C4-2B (cell line): ENCODE measurements around the gene PRKCH.

Experiments
- H3K27ac ChIP-seq: fragments of 450-650 bp; 2 replicates; pipeline ENCODE4 v1.5.1; 2017
- ZFX ChIP-seq: fragments of 450-650 bp; IDR thresholded peaks from 2 replicates; pipeline ENCODE4 v1.6.1; 2017
- TF ChIP-seq, protein P1 (sequence below): fragments of 450-650 bp; conservative IDR thresholded peaks from 2 replicates; pipeline ENCODE4 v1.5.1; 2017; ENCODE audit warnings: mild to moderate bottlenecking

The PRKCH gene

GRCh38 chr14:61385002-61385685 is 63.8 kb downstream of the PRKCH start:
- no peak for TF ChIP-seq ZFX
- no peak overlapping the region for H3K27ac ChIP-seq

- TF ChIP-seq ZFX: no peak
- TF ChIP-seq, protein P1, sequence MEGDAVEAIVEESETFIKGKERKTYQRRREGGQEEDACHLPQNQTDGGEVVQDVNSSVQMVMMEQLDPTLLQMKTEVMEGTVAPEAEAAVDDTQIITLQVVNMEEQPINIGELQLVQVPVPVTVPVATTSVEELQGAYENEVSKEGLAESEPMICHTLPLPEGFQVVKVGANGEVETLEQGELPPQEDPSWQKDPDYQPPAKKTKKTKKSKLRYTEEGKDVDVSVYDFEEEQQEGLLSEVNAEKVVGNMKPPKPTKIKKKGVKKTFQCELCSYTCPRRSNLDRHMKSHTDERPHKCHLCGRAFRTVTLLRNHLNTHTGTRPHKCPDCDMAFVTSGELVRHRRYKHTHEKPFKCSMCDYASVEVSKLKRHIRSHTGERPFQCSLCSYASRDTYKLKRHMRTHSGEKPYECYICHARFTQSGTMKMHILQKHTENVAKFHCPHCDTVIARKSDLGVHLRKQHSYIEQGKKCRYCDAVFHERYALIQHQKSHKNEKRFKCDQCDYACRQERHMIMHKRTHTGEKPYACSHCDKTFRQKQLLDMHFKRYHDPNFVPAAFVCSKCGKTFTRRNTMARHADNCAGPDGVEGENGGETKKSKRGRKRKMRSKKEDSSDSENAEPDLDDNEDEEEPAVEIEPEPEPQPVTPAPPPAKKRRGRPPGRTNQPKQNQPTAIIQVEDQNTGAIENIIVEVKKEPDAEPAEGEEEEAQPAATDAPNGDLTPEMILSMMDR: no peak
- H3K27ac ChIP-seq: no peak overlapping the region
Observed at GRCh38 chr14:61386173-61386772, 64.9 kb downstream of the PRKCH start.

GRCh38 chr14:61387076-61387475 is 65.7 kb downstream of the PRKCH start:
- no peak overlapping the region for H3K27ac ChIP-seq
- TF ChIP-seq, protein P1: no peak
- no peak for TF ChIP-seq ZFX

DNA sequence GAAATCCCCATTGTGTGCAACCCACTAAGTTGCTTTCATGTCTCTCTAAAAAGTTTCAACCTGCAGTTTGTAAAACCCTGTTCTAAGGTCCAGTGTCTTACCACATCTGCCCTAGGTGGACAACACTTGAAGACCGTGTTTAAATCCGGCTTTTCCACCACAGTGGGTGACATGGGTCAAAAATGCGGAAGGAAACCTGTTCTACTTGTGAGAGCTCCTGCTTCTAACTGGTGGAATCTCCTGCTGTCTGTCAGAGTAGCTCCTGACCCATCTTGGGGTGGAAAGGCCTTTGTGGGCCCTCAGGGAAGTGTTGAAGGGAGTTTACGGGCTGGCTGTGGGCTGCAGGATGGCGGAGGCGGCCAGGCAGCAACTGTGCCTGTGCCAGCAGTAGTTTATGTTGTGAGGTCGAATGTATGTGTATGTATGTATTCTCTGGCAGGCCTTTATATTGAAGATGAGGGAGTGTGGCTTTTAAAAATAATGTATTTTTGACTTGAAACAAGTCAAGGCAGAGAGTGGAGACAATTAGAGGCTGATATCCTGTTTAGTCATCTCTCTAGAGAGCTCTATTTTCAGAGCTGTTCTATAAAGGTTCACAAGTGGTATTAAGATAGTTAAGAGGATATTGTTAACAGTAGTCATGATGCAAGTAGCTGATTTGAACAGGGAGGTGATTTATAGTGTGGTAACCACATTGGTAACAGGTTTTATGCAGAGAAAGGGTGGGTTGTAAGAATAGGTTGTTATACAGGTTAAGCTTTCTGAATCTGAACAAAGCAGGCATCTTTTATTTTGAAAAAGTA is 67.0 kb downstream of the PRKCH start:
- TF ChIP-seq ZFX: no peak
- TF ChIP-seq, protein P1: no peak
- H3K27ac ChIP-seq: peak overlapping the region; percentile 32

- TF ChIP-seq, protein P1: no peak
- no peak for TF ChIP-seq ZFX
- H3K27ac ChIP-seq: no peak overlapping the region
Observed at GRCh38 chr14:61388976-61389576, 67.7 kb downstream of the PRKCH start.

GRCh38 chr14:61391119-61391518 is 69.7 kb downstream of the PRKCH start:
- TF ChIP-seq, protein P1: no peak
- TF ChIP-seq ZFX: no peak
- H3K27ac ChIP-seq: no peak overlapping the region

GRCh38 chr14:61392297-61392696 is 70.9 kb downstream of the PRKCH start:
- H3K27ac ChIP-seq: no peak overlapping the region
- TF ChIP-seq, protein P1: no peak
- TF ChIP-seq ZFX: no peak
